GM18867 (cell line): Measurements from ENCODE around the gene OR10G2.

Experiments used
- ATAC-seq: cut with Tn5 transposase; IDR thresholded peaks from one replicate; pipeline ENCODE4 v1.9.1; 2021; ENCODE audit warnings: mild to moderate bottlenecking, moderate library complexity; ENCODE audit not compliant: unreplicated experiment

The OR10G2 gene

DNA sequence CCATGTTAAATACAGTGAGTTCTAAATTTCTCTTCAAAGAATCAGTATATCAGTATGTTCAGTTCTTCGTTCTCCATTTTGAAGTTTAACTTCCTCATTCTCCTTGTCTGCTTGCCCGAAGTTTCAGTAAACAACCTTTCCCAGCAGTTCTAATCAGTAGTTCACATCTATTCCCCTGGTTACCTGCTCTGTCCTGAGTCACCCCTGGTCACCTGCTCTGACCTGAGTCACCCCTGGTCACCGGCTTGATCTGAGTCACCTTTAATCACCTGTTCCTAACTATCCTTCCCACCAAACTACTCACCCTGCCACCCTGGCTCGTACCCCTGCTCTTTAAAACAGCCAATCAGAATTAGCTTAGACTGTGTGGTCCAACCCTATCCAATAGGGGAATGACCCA, 45.4 kb downstream of the OR10G2 start:
- no peak for ATAC-seq
